C1 segment of cervical spinal cord (tissue), 14 donors: ENCODE results near the gene CCHCR1.

Source experiments
- DNase-seq, 14 donors: peaks; one replicate each; lab custom pipeline; 2025; lab: John Stamatoyannopoulos, UW

The CCHCR1 gene

DNA sequence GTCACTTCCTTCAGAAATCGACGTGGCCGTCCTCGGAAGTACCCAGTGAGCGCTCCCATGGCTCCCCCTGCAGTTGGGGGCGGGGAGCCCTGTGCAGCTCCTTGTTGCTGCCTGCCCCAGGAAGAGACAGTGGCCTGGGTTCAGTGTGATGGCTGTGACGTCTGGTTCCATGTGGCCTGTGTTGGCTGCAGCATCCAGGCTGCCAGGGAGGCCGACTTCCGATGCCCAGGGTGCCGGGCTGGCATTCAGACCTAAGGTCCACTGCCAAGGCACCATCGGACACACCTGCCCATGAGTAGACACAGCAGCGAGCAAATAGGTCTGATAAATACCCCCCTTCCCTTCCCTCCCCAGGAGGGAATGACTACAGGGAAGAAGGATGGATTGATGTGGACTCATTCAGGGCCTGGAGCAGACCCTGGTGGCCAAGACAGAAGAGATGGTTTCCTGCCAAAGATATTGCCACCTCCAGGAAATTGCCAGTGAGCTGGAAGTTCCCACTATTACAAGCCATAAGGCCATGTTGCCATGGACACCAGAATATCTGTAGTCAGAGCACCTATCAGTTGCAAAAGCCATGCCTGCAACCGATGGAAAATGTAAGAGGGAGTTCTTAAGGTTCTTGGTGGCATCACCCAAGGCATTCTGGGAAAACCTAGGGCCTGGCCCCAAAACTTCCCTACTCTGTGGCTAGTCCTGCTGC is 5.0 kb upstream of the CCHCR1 start:
- DNase-seq, result peak in 1 of 14 donors; percentile 57

DNA sequence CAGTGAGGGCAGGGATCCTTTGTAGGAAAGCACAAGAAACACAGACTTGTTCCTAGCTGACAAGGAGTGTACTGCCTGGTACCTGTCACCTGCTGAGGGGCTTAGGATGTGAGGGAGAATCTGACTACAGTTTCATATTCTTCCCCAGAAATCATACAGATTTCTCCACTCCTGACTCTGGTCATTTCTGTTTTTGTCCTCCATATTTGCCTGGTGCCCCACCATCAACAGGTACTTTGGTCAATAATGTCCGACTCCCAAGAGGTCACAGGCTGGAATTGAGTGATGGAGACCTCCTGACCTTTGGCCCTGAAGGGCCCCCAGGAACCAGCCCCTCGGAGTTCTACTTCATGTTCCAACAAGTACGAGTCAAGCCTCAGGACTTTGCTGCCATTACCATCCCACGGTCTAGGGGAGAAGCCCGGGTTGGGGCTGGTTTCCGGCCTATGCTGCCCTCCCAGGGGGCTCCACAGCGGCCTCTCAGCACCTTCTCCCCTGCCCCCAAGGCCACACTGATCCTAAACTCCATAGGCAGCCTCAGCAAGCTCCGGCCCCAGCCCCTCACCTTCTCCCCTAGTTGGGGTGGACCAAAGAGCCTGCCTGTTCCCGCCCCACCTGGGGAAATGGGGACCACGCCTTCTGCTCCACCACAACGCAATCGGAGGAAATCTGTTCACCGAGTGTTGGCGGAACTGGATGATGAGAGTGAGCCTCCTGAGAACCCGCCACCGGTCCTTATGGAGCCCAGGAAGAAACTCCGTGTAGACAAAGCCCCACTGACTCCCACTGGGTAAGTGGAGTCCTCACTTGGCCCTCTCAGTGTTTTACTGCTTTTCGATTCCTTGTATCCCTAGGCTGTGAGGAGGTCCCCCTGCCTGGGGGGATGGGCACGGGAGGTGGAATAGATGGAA is 3.9 kb upstream of the CCHCR1 start:
- no peak for DNase-seq

DNA sequence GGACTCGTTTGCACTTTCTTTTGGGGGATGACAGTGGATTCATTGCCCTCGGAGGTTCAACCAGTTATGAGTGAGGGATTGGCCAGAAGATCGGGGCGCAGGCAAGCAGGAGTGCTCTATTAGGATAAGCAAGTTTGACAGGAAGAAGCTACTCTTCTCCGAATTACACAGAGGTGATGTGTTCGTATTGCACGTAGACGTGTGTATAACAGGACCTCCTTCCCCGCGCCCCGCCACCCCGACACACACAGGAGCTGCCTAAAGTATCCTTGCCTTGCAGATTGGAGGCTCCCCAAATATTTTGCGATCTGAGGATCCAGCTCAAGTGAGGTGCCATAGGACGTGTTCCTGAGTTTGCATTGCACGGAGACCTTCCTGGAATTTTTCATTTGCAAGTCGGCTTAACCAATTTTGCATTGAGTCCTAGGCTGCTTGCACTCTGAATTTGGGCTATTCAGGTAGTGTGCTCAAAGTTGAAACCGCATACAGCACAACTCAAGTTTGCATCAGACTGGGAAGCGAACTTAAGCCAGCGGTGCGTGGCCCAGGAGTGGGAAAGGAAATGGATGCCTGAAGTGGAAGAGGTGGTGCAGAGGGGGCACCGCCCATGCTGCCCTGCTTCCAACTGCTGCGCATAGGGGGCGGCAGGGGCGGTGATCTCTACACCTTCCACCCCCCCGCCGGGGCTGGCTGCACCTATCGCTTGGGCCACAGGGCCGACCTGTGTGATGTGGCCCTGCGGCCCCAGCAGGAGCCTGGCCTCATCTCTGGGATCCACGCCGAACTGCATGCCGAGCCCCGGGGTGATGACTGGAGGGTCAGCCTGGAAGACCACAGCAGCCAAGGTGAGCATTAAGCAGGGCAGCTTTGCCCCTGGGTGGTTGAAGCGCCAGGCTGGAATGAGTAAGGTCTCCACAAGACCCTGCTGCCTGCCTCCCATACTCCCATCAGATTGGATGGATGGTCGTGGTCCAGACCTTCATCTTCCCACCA is 1.6 kb upstream of the CCHCR1 start:
- DNase-seq, result no peak

DNA sequence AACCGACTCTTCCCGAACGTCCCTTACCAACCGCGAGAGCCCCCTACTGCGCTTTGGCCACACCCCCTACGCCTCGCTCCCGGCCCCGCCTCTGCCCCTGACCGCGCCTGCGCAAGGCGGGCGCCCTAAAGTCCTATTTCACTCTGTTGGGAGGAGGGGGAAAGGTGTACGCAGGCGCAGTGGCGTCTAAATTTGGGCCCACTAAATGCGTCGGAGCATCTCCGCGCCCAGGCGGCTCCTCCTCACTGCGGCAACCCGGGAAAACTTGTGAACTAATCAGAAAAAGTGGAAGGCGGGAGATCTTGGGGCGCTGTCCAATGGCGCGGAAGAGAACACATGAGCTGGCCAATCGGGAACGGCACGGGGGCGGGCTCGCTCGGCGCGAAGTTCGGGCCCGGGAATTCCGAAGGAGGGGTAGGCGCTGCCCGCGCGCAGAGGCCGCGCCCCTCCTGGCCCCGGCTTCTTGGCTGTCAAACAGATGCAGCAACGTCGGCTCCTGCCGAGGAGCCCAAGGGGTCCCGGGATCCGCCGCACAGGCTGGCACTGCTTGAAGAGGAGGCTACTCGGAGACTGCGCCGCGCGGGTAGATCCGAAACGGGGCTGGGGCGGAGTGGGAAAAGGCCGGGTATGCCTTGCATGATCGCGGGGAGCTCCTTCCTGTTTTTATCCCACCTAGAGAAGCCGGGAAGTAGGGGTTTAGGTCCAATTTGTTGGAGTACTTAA is 699 bp upstream of the CCHCR1 start, which contains the start of gene TCF19:
Gene TCF19, plus strand, starts transcription at position 450 of the 723 bp plus-strand sequence. CDS start 881 bp downstream, outside the sequence.
- peak; percentile 87 to 99 (median 95) for DNase-seq

DNA sequence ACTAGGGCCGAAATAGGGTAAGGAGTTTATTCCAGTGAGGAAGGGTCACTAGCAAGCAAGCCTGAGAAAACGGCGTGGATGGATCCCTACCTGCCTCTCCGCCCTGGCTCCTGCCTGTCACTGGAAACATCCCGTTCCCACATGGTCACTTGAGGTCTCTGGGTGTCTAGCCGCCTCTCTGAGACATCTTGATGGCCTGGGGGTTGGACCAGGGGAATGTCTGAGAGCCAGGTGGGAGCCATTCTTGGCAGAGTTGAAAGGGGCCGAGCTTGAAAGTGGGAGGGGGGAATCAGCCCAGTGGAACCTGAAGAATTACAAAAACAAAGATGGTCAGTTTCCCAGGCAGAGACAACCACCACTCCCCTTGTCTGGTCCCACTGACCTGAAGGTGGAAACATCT is 961 bp downstream of the CCHCR1 start:
- DNase-seq, result no peak

DNA sequence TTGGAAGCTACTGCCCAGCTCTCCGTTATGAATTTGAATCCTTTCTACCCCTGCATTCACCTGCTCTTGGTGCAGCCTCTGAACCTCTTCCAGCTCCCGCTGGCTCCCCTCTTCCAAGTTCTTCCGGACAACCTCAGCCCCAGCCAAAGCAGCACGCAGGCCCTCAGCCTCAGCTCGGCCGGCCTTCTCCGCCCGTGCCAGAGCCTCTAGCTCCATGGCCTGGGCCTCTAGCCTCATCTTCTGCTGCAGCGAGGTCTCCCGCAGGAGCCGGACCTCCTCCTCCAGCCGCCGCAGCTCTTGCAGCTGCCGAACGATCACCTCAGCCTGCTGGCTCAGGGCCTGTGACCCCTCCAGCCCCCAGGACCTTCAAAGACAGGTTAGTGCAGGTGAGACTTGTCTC is 3.2 kb downstream of the CCHCR1 start:
- DNase-seq, result no peak

DNA sequence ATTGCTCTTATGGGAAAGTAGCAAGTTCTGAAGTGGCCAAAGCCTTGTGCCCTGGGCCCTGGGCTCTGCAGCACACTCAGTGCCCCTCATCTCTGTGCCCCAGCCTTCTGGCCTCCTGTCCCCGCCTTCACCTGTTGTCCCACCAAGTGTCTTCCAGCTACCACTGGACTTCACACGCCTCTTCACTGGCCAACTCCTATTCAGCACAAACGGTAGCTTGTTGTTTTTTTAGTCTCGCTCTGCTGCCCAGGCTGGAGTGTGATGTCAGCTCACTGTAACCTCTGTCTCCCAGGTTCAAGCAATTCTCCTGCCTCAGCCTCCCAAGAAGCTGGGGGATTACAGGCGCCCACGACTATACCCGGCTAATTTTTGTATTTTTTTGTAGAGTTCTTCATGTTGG is 4.8 kb downstream of the CCHCR1 start:
- DNase-seq, result no peak

DNA sequence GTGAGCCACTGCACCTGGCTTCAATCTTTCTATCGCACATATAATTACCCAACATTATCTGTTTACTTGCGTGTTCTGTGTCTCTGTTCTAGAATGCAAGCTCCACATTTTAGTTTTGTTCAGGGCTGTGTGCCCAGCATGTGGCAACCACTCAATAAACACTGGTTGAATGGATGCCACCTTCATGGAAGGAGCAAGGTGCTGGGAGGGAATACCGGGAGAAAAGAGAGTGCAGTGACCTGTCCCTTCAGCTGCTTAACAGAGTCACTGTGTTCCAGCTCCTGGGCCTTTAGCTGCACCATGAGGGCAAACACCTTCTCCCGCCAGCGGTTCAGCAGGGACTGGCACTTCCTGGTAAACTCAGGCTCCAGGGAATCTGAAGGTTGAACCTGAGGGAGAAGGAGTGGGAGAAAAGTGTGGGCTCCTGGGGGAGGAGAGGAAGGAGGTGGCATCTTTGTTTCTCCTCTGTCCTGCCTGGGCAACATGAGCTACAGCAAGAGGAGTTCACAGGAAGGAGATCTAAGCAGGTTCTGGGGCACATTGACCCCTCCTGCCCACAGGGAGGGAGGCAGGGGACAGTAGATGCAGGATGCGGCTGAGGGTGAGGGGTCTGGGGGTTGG is 7.7 kb downstream of the CCHCR1 start:
- DNase-seq, result no peak

DNA sequence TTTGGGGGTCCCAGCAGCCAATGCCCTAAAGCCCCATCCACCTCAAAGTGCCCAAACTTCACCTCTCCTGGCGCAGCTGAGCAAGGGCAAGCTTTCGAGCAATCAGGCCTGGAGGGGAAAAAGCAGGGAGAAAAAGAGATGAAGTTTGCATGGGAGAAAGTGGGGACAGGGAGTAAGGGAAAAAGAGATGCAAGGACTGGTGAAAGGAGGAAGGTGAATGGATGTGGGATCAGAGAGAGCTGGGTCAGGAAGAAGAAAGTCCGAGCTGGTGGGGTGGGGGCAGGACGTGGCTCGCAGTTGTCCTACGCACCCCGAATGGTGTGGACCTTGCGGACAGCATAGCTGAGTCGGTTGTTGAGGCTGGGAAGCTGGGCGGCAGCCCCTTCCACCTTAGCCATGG is 12.2 kb downstream of the CCHCR1 start:
- no peak for DNase-seq

DNA sequence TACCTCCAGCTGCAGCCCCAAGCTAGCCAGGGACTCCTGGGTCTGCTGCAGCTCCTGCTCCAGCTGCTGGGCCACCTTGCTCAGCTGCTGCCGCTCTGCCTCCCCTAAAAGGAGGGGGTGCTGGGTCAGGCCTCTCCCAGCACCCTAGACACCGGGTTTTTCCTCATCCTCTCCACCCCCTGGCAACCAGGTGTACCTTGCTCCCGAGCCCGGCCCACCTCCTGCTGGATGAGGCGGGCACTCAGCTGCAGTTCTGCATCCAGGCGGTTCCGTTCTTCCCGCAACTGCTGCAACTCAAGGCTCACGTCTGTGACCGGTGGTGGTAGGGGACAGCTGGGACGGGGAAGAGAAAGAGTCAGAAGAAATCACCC is 12.6 kb downstream of the CCHCR1 start:
- DNase-seq, result no peak

DNA sequence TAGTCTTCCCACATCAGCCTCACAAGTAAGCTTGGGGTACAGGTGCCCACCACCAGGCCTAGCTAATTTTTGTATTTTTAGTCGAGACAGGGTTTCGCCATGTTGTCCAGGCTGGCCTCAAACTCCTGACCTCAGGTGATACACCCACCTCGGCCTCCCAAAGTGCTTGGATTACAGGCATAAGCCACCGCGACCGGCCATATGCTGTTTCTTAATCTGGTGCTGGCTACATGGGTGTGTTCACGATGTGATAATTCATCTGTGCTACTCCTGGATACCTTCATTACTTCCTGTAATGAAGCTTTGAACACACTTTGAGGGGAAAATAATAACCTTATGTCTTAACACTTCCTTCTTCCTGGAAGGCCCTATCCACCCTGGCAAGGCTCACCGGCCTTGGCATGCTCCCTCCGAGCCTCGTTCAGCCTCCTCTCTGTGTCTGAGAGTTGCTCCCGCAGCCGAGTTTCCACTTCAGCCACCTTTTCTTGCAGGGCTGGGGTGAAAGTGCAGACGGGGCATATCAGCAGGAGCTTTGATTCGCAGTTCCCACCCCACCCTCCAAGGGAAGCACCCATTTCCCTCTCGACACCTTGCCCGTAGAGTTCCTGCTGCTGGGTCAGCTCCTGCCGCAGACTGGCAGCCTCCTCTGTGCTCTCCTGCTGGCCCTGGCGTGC is 13.2 kb downstream of the CCHCR1 start:
- no peak for DNase-seq

DNA sequence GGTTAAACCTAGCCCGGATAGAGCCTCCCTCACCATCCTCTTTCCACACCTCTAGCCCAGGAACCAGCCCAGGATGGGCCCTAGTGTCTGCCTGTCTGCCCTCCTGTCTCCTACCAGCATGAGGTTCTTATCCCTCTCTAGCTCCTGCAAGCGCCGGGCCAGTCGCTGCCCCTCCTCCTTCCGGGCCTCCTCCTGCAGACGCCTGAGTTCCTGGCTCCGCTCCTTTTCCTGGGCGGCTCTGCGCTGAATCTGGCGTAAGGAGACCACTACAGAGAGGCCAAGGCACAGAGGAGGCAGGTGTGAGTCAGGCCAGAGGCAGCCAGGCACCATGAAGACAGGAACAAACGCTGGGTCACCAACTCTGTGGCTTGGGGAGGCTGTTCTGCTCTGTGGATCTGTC is 14.5 kb downstream of the CCHCR1 start:
- no peak for DNase-seq

DNA sequence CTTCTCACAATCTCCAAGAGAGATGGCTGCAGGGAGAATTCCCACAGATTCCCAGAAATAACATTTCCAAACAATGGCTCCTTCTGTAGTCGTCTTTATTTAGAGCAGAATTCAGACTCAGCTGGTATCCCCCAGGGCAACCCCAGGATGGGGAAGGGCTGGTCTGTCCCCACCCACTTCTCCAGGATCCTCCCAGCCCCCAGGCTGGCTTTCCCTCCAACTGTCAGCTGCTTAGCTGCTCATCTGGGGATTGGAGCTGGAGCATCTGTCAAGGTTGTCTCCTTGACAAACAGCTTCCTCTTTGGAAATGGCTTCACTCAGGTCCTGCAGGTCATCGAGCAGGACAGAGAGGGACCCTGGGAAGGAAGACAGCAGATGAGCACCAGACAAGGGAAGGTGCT is 15.2 kb downstream of the CCHCR1 start:
- DNase-seq, result no peak

DNA sequence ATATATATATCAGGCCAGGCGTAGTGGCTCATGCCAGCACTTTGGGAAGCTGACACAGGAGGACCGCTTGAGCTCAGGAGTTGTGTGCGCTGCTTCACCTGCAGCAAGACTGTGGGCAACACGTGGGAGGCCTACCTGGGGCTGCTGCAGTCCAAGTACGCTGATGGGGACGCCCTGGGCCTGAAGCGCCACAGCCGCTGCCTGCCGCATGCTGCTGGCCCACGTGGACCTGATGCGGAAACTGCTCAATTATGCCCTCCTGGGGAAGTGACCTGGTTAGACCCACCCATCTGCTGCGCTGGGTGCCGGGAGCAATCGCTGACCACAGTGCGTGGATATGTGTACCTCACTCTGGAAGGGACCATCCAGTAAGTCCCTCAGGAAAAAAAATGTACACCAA is 17.0 kb downstream of the CCHCR1 start:
- DNase-seq, result no peak

DNA sequence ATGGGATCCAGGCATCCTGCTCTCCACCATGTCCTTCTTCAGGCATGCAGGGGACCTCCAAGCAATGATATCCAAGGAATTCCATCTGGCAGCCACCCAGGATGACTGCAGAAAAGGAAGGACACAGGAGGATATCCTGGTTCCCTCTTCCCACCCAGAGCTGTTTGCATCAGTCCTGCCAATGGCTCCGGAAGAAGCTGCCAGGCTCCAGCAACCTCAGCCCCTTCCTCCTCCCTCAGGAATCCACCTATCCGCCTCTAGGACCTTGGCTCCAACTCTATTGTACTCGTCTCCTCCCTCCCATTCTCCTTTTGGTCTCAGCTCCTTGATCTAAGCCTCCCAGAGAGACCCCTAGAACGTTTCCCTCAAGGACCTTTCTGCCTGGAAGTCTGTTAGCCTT is 18.0 kb downstream of the CCHCR1 start:
- no peak for DNase-seq

DNA sequence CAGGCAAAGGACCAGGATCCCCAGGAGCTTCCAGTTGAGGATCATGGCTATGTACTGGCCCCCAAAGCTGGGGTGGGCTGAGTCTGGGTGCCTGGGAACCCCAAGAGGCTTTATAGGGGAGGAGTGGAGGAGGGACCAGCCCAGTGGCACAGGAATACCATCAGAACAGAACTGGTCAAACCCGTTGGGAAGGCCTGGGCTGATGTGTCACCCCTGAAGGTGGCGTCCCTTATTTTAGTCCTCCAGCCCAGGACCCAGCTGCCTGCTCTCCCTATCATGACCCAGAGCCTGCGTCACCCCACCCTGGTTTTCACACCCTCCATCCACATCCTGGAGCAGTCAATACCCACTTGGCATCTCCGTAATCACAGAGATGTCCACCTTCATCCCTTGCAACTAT is 18.6 kb downstream of the CCHCR1 start, which contains the start of gene PSORS1C2:
Gene PSORS1C2, minus strand, starts transcription at position 85 of the 400 bp plus-strand sequence. Its CDS starts 40 bp downstream, at position 45.
- no peak for DNase-seq

DNA sequence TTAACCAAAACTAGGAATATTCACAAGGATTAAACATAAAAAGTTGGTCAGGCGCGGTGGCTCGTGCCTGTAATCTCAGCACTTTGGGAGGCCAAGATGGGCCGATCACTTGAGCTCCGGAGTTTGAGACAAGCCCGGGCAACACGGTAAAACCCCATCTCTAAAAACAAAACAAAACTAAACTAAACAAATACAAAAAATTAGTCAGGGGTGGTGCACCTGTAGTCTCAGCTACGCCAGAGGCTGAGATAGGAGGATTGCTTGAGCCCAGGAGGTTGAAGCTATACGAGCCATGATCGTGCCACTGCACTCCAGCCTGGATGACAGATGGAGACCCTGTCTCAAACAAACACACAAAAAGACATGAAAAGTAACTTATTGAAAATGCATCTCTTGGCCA is 21.9 kb downstream of the CCHCR1 start:
- DNase-seq, result no peak

DNA sequence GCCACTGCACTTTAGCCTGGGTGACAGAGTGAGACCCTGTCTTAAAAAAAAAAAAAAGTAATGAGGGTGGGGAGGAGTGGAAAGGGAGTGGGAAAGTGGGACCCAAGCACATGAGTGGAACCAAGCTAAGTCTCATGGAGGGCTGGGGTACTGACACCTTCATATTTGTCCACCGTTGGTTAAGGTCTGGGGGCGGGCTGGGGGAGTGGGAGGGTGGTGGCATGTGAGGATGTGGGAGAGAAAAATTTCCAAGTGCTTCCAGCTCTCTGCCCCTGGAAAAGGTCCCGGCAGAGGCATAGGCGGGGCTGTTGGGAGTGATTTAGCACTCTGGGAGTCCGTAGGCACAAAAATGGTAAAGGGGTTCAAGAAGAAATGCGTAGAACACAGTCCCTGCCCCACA is 24.8 kb downstream of the CCHCR1 start:
- DNase-seq, result no peak

DNA sequence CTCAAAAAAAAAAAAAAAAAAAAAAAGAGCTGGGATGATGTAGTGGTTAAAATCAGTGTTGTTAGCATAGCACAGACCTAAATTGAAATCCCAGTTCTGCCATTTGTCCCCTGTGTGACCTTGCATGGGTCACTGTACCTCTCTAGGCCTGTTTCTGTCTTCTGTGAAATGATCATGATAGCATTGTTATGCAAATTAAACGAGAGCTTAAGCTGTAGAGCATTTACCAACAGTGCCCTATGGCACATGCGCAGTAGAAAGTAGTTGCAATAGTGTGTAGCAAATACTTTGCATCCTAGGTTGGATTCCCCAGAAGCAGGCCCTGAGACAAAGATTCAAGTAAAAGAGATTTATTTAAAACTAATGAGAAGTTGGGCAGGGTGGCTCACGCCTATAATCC is 26.0 kb downstream of the CCHCR1 start:
- no peak for DNase-seq

DNA sequence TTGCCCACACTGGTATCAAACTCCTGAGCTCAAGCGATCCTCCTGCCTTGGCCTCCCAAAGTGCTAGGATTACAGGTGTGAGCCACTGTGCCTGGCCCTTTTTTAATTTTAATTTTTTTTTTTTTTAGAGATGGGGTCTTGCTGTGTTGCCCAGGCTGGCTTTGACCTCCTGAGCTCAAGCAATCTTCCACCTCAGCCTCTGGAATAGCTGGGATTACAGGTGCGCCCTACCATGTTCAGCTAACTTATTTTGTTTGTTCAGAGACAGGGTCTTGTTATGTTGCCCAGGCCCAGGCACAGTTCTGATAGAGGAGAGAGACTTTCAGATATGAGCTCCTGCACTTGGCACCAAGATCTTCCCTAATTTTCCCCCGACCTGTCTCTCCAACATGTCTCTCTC is 26.9 kb downstream of the CCHCR1 start:
- DNase-seq, result no peak
